Measurements from ENCODE around the gene LAS1L.

- TF ChIP-seq CTCF (conservative IDR thresholded peaks at IDR 0.05; ENCODE audit: low read length) (no peak), EZH2phosphoT487 (IDR thresholded peaks at IDR 0.05; ENCODE audit: borderline replicate concordance, low read depth, low read length) (no peak)
Measured at GRCh38 chrX:65491620-65492019, 43.0 kb downstream of the LAS1L start.

Data from OCI-LY7 (cell line).